ENCODE results near the gene MRPL51.
A peak's percentile ranks its signal among the peaks of the same experiment; 100 is the strongest.

GRCh38 chr12:6532927-6533652 is 40.0 kb upstream of the MRPL51 start:
- no peak for TF ChIP-seq CTCF (IDR thresholded peaks at IDR 0.05; ENCODE audit: insufficient read depth, low read length)
- no peak for TF ChIP-seq REST (IDR thresholded peaks at IDR 0.05; ENCODE audit: insufficient replicate concordance, low read depth)
- no peak for TF ChIP-seq POLR2AphosphoS5 (IDR thresholded peaks at IDR 0.05; ENCODE audit: low read depth)
- TF ChIP-seq GABPA (IDR thresholded peaks at IDR 0.05; ENCODE audit: low read depth), result no peak
- TF ChIP-seq SPI1 (IDR thresholded peaks at IDR 0.05; ENCODE audit: borderline replicate concordance, low read depth), result peak; percentile 72; the same call in 1 of the 2 replicates
